B cell (primary cell): ENCODE measurements around the gene GRID1. TPM values are rescaled to one million over a fixed set of nuclear protein-coding genes. Genes with fewer than 3 reads are reported as not detected.

Source experiments
- ATAC-seq: fragments of 200-7000 bp; cut with Tn5 transposase; one replicate; pipeline ENCODE4 v1.10.0; 2021; ENCODE audit warnings: low read depth, mild to moderate bottlenecking, moderate number of reproducible peaks, moderate library complexity
- CTCF ChIA-PET: fragments of 350-600 bp; sonication (Branson Sonifier 250); formaldehyde crosslinking; loops from one replicate; lab custom pipeline; 2021; ENCODE audit warnings: antibody characterized with exemption, inconsistent platforms; lab: Charles Lee
- POLR2A ChIA-PET: fragments of 350-600 bp; sonication (Branson Sonifier 250); formaldehyde crosslinking; loops from one replicate; lab custom pipeline; 2021; ENCODE audit warnings: antibody characterized with exemption; lab: Charles Lee
- DNase-seq: peaks from one replicate; pipeline ENCODE4 v3.0.0; 2013
- H2AFZ ChIP-seq: 2 replicates; pipeline ENCODE4 v1.6.1; 2012; ENCODE audit warnings: mild to moderate bottlenecking, low read depth, low read length; ENCODE audit not compliant: insufficient read depth, poor library complexity, severe bottlenecking
- H3K27ac ChIP-seq, 2 donors: 1 replicate in 1 of 2; 2 replicates in 1 of 2; pipeline ENCODE4 v1.5.1; 2012 to 2013; ENCODE audit warnings: low read length in 2 of 2, mild to moderate bottlenecking in 2 of 2, moderate library complexity in 1 of 2
- H3K27me3 ChIP-seq, 4 experiments: fragments of 200-600 bp in 1 of 4; sonication (generic) in 1 of 4; replicated peaks in 1 of 4; 1 replicate in 2 of 4; 2 replicates in 2 of 4; pipeline versions ENCODE4 v1.6.1 to v1.7.0; 2013 to 2016; ENCODE audit warnings: low read length in 3 of 4, mild to moderate bottlenecking in 2 of 4, mixed read lengths in 1 of 4, moderate library complexity in 1 of 4; ENCODE audit not compliant: insufficient read depth in 4 of 4, control insufficient read depth in 3 of 4; ENCODE audit errors: control extremely low read depth in 1 of 4
- H3K36me3 ChIP-seq, 2 experiments: replicated peaks in 1 of 2; 1 replicate in 1 of 2; 2 replicates in 1 of 2; pipeline versions ENCODE4 v1.6.1 to v1.7.1; 2013; ENCODE audit warnings: low read length in 1 of 2; ENCODE audit not compliant: insufficient read depth in 2 of 2, control insufficient read depth in 1 of 2; ENCODE audit errors: control extremely low read depth in 1 of 2, extremely low read depth in 1 of 2
- H3K4me1 ChIP-seq, 2 donors: fragments of 200-600 bp in 1 of 2; sonication (generic) in 1 of 2; 1 replicate in 1 of 2; 2 replicates in 1 of 2; pipeline versions ENCODE4 v1.5.1 to v1.6.1; 2013 to 2017; ENCODE audit warnings: low read length in 2 of 2; ENCODE audit not compliant: control insufficient read depth in 2 of 2, insufficient read depth in 2 of 2
- H3K4me2 ChIP-seq: replicated peaks from 2 replicates; pipeline ENCODE3; 2012; ENCODE audit warnings: mild to moderate bottlenecking, low read depth, low read length; ENCODE audit not compliant: poor library complexity, severe bottlenecking
- H3K4me3 ChIP-seq, 5 experiments: fragments of 200-600 bp in 1 of 5; sonication (generic) in 1 of 5; 1 replicate in 3 of 5; 2 replicates in 2 of 5; pipeline versions ENCODE4 v1.5.1 to v1.7.0; 2011 to 2016; ENCODE audit warnings: low read length in 4 of 5, mild to moderate bottlenecking in 4 of 5, low read depth in 2 of 5, control low read depth in 1 of 5, moderate library complexity in 1 of 5; ENCODE audit not compliant: insufficient read depth in 1 of 5; ENCODE audit errors: control extremely low read depth in 1 of 5, extremely low read depth in 1 of 5
- H3K79me2 ChIP-seq: fragments of 200-600 bp; sonication (generic); one replicate; pipeline ENCODE4 v1.6.0; 2016; ENCODE audit warnings: low read length; ENCODE audit not compliant: control insufficient read depth, insufficient read depth
- H3K9ac ChIP-seq: fragments of 200-600 bp; sonication (generic); 2 replicates; pipeline ENCODE4 v1.6.1; 2017; ENCODE audit warnings: mild to moderate bottlenecking, low read length, moderate library complexity
- H3K9me3 ChIP-seq, 3 donors: one replicate each; pipeline versions ENCODE4 v1.6.1 to v1.7.1; 2013; ENCODE audit warnings: low read length in 2 of 3; ENCODE audit not compliant: control insufficient read depth in 2 of 3, insufficient read depth in 1 of 3; ENCODE audit errors: control extremely low read depth in 1 of 3
- H4K20me1 ChIP-seq: 2 replicates; pipeline ENCODE4 v1.6.0; 2012; ENCODE audit warnings: mild to moderate bottlenecking, low read length; ENCODE audit not compliant: insufficient read depth, control insufficient read depth, poor library complexity, severe bottlenecking
- H3K27ac Mint-ChIP-seq: one replicate; pipeline ENCODE4 v1.8.0; 2021; ENCODE audit warnings: mixed read lengths
- H3K27me3 Mint-ChIP-seq: one replicate; pipeline ENCODE4 v1.8.0; 2021; ENCODE audit warnings: mixed read lengths
- H3K4me1 Mint-ChIP-seq: one replicate; pipeline ENCODE4 v1.8.0; 2021; ENCODE audit warnings: mixed read lengths
- H3K4me3 Mint-ChIP-seq: one replicate; pipeline ENCODE4 v1.8.0; 2021; ENCODE audit warnings: mixed read lengths
- H3K9me3 Mint-ChIP-seq: one replicate; pipeline ENCODE4 v1.8.0; 2022; ENCODE audit warnings: mixed read lengths; ENCODE audit not compliant: insufficient read depth
- CTCF ChIP-seq: fragments of 200-600 bp; IDR thresholded peaks from one replicate; pipeline ENCODE4 v1.8.0; 2022; ENCODE audit warnings: antibody characterized with exemption, mild to moderate bottlenecking
- EZH2 ChIP-seq: IDR thresholded peaks from 2 replicates; pipeline ENCODE4 v1.6.1; 2012; ENCODE audit warnings: borderline replicate concordance, low read depth, mild to moderate bottlenecking, moderate library complexity, low read length; ENCODE audit not compliant: insufficient read depth, poor library complexity, severe bottlenecking
- WGBS: methylation state at CpG from one replicate; pipeline ENCODE4 v1.1.5; 2013; ENCODE audit warnings: missing lambda C conversion rate; ENCODE audit not compliant: insufficient coverage; 5-methylcytosine and 5-hydroxymethylcytosine counted together
- intact Hi-C: fragments of 100-400 bp; cut with micrococcal nuclease; formaldehyde crosslinking; loops from one replicate; pipeline ENCODE4 v1.10.0; 2022
- polyA plus RNA-seq: library from polyadenylated mRNA; depleted of rRNA; stranded (reverse); fragments of >200 nt; gene quantifications from 2 replicates; pipeline ENCODE4 v1.2.3, GENCODE V29; 2012
- total RNA-seq, 2 donors: library from RNA; stranded (reverse); fragments of 120-200 nt in 1 of 2; gene quantifications; 1 replicate in 1 of 2; 2 replicates in 1 of 2; pipeline versions ENCODE4 v1.2.3 to v1.2.4, GENCODE V29; 2013 to 2022

GRID1 gene
- total and polyA plus RNA-seq, 2 donors (not counting 1 experiment from before 2014, with no cell fraction given), result not detected

- CTCF ChIA-PET, result no interaction called here
- ATAC-seq, result no peak
These were observed 707.3 kb downstream of the GRID1 start for GRCh38 chr10:85659331-85659730.

GRCh38 chr10:85658518-85658917, 708.1 kb downstream of the GRID1 start:
- no peak overlapping the region for H3K27ac Mint-ChIP-seq

More at GRCh38 chr10:85659331-85659730, 707.3 kb downstream of the GRID1 start:
- Mint-ChIP-seq H3K4me3 (no peak overlapping the region), H3K9me3 (no peaks in the 10 kb centered on the region), H3K27ac (no peak overlapping the region), H3K4me1 (no peaks in the 10 kb centered on the region), H3K27me3 (no peaks in the 10 kb centered on the region)
- H3K9ac ChIP-seq, result no peak overlapping the region
- intact Hi-C loops, result no loop called here
- H2AFZ ChIP-seq, result no peak overlapping the region
- no peak for TF ChIP-seq CTCF
- TF ChIP-seq EZH2, result no peak
- H4K20me1 ChIP-seq, result no peaks in the 10 kb centered on the region
- peaks cover 0 to 2% (median 0%) of the 10 kb centered on the region in 4 experiments for H3K27me3 ChIP-seq
- no peak for DNase-seq
- 100% methylated on average over 1 of the region's 1 CpG for WGBS
- H3K9me3 ChIP-seq, result peaks cover 0 to 10% (median 0%) of the 10 kb centered on the region in 3 donors
- H3K27ac ChIP-seq, result no peak overlapping the region
- H3K4me2 ChIP-seq, result no peak overlapping the region
- H3K36me3 ChIP-seq, result no peaks in the 10 kb centered on the region
- POLR2A ChIA-PET, result no interaction called here
- no peaks in the 10 kb centered on the region for H3K79me2 ChIP-seq
- no peak overlapping the region for H3K4me3 ChIP-seq
- H3K4me1 ChIP-seq, result no peaks in the 10 kb centered on the region

More at GRCh38 chr10:85658518-85658917, 708.1 kb downstream of the GRID1 start:
- no peak overlapping the region for H3K4me3 Mint-ChIP-seq
- intact Hi-C loops, result no loop called here
- DNase-seq (no peak), ATAC-seq (no peak)
- TF ChIP-seq CTCF (no peak), EZH2 (no peak)
- no peaks in the 10 kb centered on the region for H3K9me3 Mint-ChIP-seq
- CTCF ChIA-PET, result no interaction called here
- Histone ChIP-seq H3K36me3 (no peaks in the 10 kb centered on the region), H3K9me3 (peaks cover 0 to 10% (median 0%) of the 10 kb centered on the region in 3 donors), H2AFZ (no peak overlapping the region), H3K4me1 (no peaks in the 10 kb centered on the region), H3K4me3 (no peak overlapping the region), H3K27ac (no peak overlapping the region), H4K20me1 (no peaks in the 10 kb centered on the region), H3K79me2 (no peaks in the 10 kb centered on the region), H3K27me3 (peaks cover 0 to 2% (median 0%) of the 10 kb centered on the region in 4 experiments), H3K4me2 (no peak overlapping the region), H3K9ac (no peak overlapping the region)
- no peaks in the 10 kb centered on the region for H3K27me3 Mint-ChIP-seq
- WGBS, result 75% methylated on average over 3 of the region's 3 CpGs
- H3K4me1 Mint-ChIP-seq, result no peaks in the 10 kb centered on the region
- POLR2A ChIA-PET, result no interaction called here
